Urinary bladder (tissue), 4 donors: ENCODE results near the gene CDKN1A. TPM values are rescaled to one million over a fixed set of nuclear protein-coding genes. Genes with fewer than 3 reads are reported as not detected.
"Not testable (repeated sequence)": the region's sequence is repeated elsewhere in the genome, so short reads cannot be mapped to it uniquely, and the experiment has no call there.

ENCODE experiments used
- DNase-seq: peaks from one replicate; pipeline ENCODE4 v3.0.0-alpha.2; 2015; ENCODE audit errors: extremely low spot score
- H3K27ac ChIP-seq: one replicate; pipeline ENCODE4 v1.5.1; 2013; ENCODE audit warnings: low read depth, mild to moderate bottlenecking, moderate library complexity
- H3K36me3 ChIP-seq: one replicate; pipeline ENCODE4 v1.6.1; 2013; ENCODE audit warnings: mild to moderate bottlenecking, moderate library complexity; ENCODE audit not compliant: insufficient read depth
- H3K4me1 ChIP-seq: one replicate; pipeline ENCODE4 v1.6.1; 2013; ENCODE audit warnings: mild to moderate bottlenecking, moderate library complexity; ENCODE audit not compliant: insufficient read depth
- H3K4me3 ChIP-seq: one replicate; pipeline ENCODE4 v1.5.1; 2013; ENCODE audit warnings: low read depth, low read length
- WGBS: extraction: QIAGEN DNeasy Blood & Tissue Kit; methylation state at CpG from one replicate; pipeline ENCODE4 v1.1.7; 2013; 5-methylcytosine and 5-hydroxymethylcytosine counted together
- polyA plus RNA-seq: library from polyadenylated mRNA; stranded (reverse); fragments of 200-250 nt; gene quantifications from one replicate; pipeline ENCODE4 v1.2.3, GENCODE V29; 2013
- total RNA-seq: library from RNA; depleted of rRNA; stranded (reverse); fragments of >200 nt; gene quantifications from one replicate; pipeline ENCODE4 v1.2.3, GENCODE V29; 2014
- donor health status: healthy with polysubstance abuse.
- donor health status: healthy.

The CDKN1A gene
- total and polyA plus RNA-seq, 2 donors: 27.4 to 127 TPM

DNA sequence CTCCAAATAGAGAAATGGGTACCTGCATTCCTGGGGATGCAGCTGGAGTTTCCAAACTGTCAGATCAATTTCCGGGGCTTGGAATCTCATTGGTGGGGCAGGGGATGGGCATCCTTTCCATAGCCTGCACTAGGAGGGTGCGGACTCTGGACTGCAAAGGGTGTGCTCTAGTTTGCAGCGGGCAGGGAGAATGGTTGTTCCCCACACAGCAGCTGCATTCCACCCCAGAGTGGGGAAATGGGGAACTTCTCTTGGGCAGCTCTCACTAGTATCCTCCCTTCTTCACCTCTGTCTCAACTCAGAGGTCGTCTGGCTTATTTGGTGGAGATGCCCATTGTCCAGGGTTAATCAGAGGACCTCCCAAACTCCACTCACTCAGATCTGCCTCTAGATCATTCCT lies 34.5 kb upstream of the CDKN1A start:
- no peak overlapping the region for H3K27ac ChIP-seq
- no peak for DNase-seq
- WGBS: 83% methylated on average over 4 of the region's 4 CpGs

DNA sequence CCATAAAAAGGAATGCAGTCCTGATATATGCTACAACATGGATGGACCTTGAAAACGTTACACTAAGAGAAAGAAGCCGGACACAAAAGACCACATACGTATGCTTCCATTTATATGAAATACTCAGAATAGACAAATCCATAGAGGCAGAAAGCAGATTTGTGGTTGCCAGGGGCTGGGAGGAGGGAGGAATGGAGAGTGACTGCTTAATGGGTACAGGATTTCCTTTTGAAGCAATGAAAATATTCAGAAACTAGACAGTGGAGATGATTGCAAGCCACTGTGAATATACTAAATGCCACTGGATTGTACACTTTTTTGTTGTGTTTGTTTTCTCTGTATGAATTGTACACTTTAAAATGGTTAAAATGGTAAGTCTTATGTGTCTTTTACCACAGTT lies 29.4 kb upstream of the CDKN1A start:
- peaks cover 1% of the 10 kb centered on the region for H3K4me1 ChIP-seq
- no peak overlapping the region for H3K27ac ChIP-seq
- no peak overlapping the region for H3K4me3 ChIP-seq
- H3K36me3 ChIP-seq: no peaks in the 10 kb centered on the region
- 77% methylated on average over 3 of the region's 3 CpGs for WGBS
- no peak for DNase-seq

More for the DNA sequence above, 34.5 kb upstream of the CDKN1A start:
- Histone ChIP-seq H3K4me1 (no peaks in the 10 kb centered on the region), H3K4me3 (no peak overlapping the region), H3K36me3 (no peaks in the 10 kb centered on the region)

DNA sequence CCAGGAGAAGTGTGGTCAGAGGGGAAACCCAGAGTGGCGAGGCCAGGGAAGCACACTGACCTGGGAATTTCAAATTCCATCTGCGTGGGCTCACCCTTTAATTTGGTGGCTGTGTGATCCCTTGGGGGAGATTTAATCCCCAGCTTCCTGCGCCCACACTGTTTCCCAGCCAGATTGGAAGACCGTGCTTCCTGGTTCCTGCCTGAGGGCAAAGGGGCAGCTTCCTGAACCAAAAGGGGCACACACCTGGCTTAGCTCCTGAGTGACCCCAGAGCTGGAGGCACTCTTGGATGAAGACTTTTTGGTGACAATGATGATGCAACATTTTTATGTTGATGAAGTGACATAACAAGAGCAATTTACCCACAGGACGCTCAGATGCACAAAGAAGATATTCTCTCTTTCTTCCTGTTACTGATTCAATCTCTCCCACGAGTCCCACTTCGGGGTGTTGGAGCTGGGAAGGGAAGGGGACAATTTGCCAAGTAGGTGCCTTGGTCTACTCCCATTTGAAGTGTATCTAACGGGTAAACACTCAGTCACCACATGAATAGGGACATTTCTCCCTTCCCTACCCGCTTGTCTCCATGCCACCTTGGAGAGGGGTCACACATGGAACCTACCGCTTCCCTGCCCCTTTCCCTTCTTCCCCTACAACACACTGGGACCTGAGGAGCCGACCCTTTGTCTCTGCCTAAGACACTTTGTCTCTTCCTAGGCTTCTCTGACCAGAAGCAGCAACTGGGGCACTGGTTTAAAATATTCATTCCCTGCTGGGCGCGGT lies 28.6 kb upstream of the CDKN1A start:
- no peaks in the 10 kb centered on the region for H3K36me3 ChIP-seq

DNA sequence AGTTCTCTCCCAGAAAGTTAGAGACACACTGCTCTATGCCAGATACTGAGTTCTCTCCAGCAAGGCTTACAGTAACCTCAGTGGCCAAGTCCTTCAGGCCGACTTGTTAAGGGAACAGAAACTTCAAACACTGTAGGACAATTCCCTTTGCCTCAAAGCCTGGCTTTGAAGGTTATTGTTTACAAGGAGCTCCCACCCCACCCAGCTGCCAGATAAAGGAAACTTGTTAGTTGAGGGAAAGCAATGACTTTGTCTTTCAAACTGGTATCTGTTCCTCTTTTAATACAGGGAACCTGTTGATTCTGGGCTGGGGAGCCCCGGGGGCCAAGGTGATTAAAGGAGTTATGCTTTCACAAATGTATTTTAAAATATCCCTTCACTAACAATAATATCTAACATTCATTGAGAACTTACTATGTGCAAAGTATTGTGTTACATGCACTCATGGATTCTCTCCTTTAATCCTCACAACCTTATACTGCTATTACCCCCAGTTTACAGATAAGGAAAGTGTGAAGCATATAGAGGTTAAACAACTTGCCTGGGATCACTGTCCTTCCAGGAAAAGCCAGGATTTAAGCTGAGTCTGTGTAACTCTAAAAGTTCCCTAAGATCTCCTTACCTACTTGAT lies 27.6 kb upstream of the CDKN1A start:
- peaks cover 1% of the 10 kb centered on the region for H3K4me1 ChIP-seq
- H3K36me3 ChIP-seq: no peaks in the 10 kb centered on the region
- WGBS: 24% methylated on average over 2 of the region's 2 CpGs
- no peak overlapping the region for H3K27ac ChIP-seq
- no peak for DNase-seq
- no peak overlapping the region for H3K4me3 ChIP-seq

More for the DNA sequence above, 28.6 kb upstream of the CDKN1A start:
- Histone ChIP-seq H3K27ac (no peak overlapping the region), H3K4me1 (peaks cover 1% of the 10 kb centered on the region), H3K4me3 (no peak overlapping the region)
- no peak for DNase-seq
- 71% methylated on average over 13 of the region's 13 CpGs for WGBS

DNA sequence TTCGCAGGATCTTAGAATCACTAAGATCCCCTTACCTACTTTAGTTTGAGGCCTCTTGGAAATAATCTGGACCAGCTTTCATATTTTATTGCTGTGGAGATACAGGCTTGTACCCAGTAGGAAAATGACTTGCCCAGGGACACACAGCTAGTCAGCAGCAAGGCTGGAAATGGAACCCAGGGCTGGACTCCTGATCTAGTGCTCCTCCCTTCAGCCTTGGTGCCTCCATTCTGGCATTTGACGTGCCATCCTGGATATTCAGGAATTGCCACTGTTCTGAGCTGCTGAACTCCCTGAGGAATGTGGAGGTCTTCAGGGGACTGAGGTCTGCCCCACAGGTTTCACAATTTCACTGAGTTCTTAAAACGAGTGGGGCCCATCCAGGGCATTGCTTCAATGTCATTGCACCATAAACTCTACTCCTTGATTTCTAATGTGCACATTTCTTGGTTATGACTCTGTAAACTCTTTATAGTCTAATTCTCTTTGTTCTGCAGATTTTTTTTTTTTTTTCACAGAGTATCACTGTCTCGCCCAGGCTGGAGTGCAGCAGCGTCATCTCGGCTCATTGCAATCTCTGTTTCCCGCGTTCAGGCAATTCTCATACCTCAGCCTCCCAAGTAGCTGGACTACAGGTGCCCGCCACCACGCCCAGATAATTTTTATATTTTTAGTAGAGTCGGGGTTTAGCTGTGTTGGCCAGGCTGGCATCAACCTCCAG lies 26.7 kb upstream of the CDKN1A start:
- Histone ChIP-seq H3K27ac (no peak overlapping the region), H3K36me3 (no peaks in the 10 kb centered on the region), H3K4me3 (no peak overlapping the region), H3K4me1 (peaks cover 1% of the 10 kb centered on the region)
- no peak for DNase-seq
- WGBS: 95% methylated on average over 11 of the region's 11 CpGs

DNA sequence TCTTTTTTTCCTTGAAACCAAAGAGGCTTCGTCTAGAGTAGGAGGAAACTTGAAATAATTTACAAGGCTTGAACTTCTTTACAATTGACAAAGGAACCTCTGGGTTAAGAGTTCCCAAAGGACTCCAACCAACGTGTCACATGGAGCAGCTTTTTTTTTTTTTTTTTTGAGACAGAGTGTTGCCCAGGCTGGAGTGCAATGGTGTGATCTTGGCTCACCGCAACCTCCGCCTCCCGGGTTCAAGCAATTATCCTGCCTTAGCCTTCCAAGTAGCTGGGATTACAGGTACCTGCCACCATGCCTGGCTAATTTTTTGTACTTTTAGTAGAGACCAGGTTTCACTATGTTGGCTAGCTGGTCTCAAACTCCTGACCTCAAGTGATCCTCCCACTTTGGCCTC lies 24.0 kb upstream of the CDKN1A start:
- DNase-seq, H3K27ac ChIP-seq, H3K4me1 ChIP-seq, H3K36me3 ChIP-seq, H3K4me3 ChIP-seq: not testable (repeated sequence)
- 72% methylated on average over 5 of the region's 5 CpGs for WGBS

DNA sequence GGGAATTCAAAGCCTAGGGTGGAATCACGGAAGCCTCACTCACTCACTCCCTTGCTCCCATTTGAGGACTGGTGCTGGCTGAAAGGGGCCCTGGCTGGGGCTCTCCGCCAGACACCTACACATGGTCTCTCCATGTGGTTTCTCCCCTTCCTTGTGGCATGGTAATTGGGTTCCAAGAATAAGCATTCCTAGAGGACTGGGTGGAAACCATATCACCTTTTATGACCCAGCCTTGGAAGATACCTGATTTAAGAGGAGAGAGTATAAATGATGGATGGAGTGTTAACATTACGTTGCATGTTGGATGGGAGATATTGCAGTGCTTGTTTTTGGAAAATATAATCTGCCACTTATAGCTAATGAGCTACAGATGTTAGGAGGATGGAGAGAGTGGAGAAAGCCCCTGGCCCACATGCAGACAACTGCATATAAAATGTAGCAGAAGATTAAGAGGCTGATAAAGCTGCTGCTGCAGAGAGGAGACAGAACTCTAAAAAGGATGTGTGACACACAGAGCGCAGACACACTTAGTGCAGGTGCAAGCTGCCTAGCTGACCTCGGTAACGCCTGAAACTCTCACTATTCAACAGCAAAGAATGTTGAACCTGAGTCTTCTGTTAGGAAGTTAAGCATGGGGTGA lies 23.3 kb upstream of the CDKN1A start:
- H3K36me3 ChIP-seq: no peaks in the 10 kb centered on the region
- 46% methylated on average over 6 of the region's 6 CpGs for WGBS
- H3K4me1 ChIP-seq: peaks cover 1% of the 10 kb centered on the region
- H3K27ac ChIP-seq: no peak overlapping the region
- H3K4me3 ChIP-seq: no peak overlapping the region
- no peak for DNase-seq

DNA sequence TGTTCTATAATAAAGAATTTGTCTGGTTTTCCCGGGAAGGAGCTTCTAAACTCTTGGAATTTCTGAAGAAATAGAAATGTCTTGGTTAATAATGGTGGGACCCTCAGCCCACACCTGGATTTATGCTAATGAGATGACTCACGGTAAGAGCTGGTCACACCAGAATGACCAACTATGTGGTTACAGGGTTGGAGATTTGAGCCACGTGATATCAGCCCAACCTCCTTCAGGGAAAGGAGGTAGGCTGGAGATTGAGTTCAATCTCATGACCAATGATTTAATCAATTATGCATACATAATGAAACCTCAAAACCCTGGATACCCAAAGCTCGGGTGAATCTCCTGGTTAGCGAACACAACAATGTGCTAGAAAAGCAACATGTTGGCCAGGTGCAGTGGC lies 22.1 kb upstream of the CDKN1A start:
- Histone ChIP-seq H3K4me3 (no peak overlapping the region), H3K36me3 (no peaks in the 10 kb centered on the region), H3K27ac (no peak overlapping the region), H3K4me1 (no peaks in the 10 kb centered on the region)
- no peak for DNase-seq
- WGBS: 84% methylated on average over 5 of the region's 5 CpGs

DNA sequence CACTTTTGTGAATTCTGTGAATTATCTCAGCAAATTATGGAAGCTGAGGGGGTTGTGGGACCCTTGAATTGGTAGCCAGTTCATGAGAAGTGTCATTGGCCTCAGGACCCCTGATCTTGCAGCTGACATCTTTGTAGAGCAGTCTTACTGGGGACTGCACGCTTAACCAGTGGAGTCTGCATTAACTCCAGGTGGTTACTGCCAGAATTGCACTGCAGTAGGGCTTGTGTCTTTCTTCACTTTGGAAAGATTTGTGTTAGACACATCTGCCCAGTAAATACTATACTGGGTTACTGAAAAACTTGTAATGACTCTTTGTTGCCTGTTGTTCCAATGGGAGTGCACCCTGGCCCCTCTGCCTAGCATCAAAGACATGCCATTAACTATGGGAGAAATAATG lies 21.2 kb upstream of the CDKN1A start:
- no peaks in the 10 kb centered on the region for H3K36me3 ChIP-seq
- 75% methylated on average over 1 of the region's 1 CpG for WGBS
- H3K4me3 ChIP-seq: no peak overlapping the region
- H3K4me1 ChIP-seq: no peaks in the 10 kb centered on the region
- no peak overlapping the region for H3K27ac ChIP-seq
- DNase-seq: no peak

DNA sequence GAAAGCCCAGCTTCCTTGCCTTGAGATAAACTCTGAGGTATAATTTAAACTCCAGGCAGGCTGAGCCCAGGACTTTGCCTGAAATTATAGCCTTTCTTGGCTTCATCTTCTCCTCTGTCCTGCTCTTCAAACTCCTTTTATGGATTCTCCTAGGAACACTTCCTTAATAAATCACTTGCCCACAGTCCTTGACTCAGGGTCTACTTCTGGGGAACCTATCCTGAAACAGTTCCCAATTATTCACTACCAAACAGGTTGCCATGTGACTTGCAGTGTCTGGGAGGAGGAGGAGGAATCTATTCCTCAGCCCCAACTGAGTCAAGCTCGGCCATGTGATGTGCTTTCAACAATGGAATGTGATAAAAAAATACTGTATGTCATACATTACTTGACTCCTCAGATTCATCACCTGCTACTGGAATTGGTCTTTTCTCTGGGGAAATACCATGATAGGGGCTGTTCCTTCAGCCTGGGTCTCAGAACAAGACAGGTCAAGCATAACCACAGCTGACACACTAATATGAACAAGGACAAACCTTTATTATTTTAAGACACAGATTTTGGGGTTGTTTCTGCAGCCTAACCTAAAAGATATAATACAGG lies 20.5 kb upstream of the CDKN1A start:
- no peak for DNase-seq
- WGBS: 41% methylated on average over 1 of the region's 1 CpG
- no peak overlapping the region for H3K4me3 ChIP-seq
- H3K27ac ChIP-seq: no peak overlapping the region
- no peaks in the 10 kb centered on the region for H3K36me3 ChIP-seq
- H3K4me1 ChIP-seq: no peaks in the 10 kb centered on the region

DNA sequence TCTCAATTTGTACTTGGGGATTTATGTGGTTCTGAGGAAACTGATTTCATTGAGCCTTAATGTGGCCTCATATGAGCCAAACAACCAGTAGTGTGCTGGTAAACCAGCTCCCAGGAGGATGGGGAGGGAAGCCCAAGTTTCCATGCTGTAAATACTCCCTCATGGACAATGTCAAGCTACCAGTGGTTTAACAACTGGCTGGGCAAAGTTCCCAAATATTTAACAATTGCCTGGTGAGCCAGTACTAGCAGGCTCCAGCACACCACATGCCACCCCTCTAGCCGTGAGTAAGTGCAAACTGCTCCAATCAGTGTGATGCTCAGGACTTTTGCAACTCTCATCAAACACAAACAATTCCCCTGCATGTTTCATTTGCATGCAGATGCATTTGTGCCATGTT lies 19.2 kb upstream of the CDKN1A start:
- no peak for DNase-seq

DNA sequence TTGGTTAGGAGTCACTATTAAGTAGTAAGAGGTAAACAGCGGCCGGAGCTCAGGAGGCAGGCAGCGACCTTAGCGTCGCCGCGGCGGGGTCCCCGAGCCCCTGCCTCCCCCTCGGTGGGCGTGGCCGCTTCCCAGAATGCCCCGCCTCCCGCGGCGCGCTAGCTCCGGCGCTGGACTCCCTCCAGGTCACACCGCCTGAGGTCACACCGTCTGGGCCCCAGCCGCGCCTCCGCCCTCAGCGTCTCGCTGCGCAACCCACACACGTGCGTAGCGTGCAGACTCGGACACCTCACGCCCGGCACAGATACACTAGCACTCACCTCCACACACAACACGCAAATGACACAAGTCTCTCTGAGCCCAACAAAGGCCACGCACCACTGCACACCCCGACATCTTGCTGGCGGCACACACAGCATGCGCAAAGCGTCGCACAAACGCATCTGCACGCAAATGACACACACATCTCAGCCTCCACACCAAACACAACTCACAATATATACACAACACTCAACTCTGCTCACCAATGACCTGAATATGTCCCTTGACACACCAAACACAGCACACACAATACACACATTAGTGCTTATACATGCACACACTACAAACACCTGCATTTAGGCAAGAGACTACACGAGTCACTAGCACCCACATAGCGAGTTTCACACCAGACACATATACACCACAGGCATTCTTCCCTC lies 17.6 kb upstream of the CDKN1A start:
- DNase-seq: no peak
- 29% methylated on average over 44 of the region's 44 CpGs for WGBS
- H3K36me3 ChIP-seq: no peaks in the 10 kb centered on the region
- H3K4me1 ChIP-seq: no peaks in the 10 kb centered on the region
- H3K4me3 ChIP-seq: no peak overlapping the region
- H3K27ac ChIP-seq: no peak overlapping the region

More for the DNA sequence above, 19.2 kb upstream of the CDKN1A start:
- Histone ChIP-seq H3K27ac (no peak overlapping the region), H3K4me3 (no peak overlapping the region), H3K36me3 (no peaks in the 10 kb centered on the region), H3K4me1 (no peaks in the 10 kb centered on the region)
- WGBS: 42% methylated on average over 1 of the region's 1 CpG

DNA sequence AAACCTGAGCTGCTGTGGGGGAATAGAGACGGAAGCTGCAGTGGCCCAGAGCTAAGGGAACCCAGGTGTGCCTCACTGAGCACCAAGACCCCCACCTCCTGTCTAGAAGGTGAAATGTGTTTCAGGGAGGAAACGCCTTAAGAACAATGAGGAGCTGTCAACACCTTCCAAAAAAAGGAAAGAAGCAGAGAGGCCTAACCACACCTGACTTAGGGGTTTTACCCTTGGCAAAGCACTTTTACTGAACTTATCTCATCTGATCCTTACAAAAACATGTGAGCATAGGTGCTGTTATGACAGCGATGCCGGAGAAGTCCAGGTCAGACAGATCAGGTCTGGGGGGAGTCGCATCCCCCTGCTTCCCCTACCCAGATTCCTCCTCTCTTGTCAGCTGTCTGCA lies 16.1 kb upstream of the CDKN1A start:
- 85% methylated on average over 5 of the region's 5 CpGs for WGBS

More for the DNA sequence above, 16.1 kb upstream of the CDKN1A start:
- DNase-seq: no peak
- Histone ChIP-seq H3K4me1 (no peaks in the 10 kb centered on the region), H3K36me3 (no peaks in the 10 kb centered on the region), H3K4me3 (no peak overlapping the region), H3K27ac (no peak overlapping the region)
